ENCODE data around the gene LCT.
"Not testable (repeated sequence)": the region's sequence is repeated elsewhere in the genome, so short reads cannot be mapped to it uniquely, and the experiment has no call there.

Gene LCT

DNA sequence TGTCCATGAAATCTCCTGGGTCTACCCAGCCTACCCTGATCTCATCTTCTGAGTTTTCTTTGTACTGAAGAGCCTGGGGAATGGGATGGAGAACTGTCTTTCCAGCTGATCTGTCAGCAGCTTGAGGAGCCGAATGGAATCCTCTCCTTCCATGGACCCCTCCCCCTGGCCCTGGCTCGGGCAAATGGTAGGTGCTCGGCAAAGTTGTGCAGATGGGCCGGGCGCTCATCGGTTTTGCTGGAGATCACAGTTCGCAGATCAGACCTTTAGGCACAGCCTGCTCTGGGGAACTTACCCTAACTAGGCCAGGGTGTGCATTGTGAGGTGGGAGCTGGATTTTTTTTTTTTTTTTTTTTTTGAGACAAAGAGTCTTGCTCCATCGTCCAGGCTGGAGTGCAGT, 40.4 kb downstream of the LCT start:
- DNase-seq = no peak

DNA sequence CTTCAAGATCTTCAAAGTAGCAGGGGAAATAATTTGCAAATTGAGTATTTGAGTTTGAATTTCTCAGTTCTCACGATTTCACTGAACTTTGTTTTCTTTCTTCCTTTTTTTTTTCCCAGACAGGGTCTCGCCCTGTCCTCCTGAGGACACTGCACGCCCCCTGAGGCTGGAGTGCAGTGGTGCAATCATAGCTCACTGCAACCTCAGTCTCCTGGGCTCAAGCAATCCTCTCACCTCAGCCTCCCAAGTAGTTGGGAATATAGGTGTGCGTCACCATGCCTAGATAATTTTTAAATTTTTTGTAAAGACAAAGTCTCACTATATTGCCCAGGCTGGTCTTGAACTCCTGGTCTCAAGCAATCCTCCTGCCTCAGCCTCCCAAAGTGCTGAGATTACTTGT, 41.3 kb downstream of the LCT start:
- DNase-seq = not testable (repeated sequence)

DNA sequence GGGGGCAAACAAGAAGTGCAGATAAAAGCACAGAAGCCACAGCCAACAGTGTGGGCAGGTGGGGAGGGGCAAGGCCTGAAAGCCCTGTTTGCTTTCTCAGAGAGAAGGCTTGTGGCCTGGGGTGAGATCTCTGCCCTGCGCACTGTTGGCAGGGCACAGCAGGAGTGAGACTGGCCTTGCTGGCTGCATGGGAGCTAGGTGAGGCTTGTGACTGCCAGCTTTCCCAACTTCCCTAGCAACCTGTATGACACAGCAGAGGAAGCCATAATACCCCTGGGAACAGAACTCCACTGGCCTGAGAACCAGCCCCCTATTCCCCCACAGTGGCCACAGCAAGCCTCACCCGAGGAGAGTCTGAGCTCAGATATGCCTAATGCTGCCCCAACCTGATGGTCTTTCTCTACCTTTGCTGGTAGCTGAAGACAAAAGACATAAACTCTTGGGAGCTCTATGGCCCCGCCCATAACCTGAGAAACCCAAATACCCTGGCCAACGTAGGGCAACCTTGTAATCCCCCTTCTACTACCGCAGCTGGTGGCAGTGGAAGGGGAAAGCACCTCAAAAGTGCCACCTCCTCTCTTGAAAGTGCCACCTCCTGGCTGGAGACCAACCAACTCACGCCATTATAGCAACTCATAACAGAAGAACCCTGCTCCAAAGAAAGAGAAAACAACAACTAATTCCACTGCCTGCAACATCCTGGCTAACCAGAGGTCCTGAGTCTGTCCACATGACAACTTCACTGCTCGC, 44.4 kb downstream of the LCT start:
- DNase-seq = peak; percentile 7

DNA sequence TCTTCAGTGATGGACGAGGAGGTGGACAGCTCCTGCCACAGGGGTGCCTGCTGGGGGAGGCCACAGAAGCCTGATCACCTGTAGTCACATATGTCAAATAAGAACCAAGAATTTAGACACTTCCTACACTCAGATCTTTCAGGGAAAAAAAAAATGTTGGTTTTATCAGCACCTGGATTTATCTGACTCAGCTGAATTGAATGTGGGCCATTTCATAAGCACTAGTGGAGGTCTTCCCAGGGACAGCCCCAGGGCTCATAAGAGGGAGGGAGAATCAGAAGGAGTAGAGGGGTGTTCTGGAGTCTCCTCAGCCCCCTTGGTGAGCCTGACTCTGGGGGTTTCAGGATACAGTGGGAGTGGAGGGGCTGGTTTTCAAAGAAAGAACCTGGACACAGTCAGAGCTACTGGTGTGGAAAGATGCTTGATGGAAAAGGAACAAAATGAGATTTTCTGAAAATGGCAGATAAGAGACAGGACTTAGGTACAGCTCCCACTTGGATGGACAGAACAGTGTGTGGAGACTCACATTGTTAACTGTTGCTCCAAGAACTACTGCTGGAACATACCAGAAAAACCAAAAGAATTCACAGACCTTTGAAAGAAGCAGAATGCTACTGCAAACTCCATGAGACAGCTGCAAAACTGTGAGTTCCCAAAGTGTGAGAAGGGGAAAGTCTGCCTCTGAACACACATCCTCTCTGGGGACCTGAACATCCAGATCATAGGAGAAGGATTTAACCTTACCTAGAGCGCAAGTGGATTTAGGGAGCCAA, 45.4 kb downstream of the LCT start:
- DNase-seq = no peak

DNA sequence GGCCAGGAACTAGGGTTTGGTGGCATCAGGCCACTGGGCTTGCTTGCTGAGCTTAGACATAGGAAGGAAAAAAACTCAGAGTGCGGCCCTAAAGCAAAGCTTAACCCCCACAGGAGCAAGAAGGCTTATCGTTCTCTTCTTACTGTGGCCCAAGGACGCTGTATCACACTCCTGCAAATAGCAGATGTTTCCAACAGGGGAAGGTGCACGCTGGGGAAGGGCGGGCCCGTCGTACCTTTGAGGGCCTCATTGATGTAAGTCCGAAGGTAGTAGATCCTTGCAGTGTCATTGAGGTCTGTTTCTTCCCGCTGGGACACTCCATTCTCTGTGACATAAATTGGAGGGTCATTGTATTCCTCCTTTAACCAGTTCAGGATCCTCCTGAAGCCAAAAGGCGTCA, 46.6 kb downstream of the LCT start:
- no peak for DNase-seq

DNA sequence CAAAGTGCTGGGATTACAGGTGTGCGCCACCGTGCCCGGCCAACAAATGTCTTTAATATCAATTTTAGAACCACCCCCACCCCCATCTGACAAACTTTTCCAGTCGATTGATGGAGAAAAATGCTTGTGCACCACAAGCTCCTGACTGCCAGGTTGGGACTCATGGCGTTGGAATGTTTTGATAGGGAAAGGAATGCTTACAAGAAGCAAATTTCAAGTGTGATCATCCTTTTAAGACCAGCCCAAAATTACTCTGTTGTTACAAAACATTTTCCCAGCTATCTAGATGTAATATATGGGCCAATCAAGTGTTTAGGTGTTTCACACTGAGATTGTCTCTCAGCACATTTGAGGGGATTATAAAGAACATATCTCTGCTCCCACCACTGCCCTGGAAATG, 50.2 kb downstream of the LCT start:
- no peak for DNase-seq

DNA sequence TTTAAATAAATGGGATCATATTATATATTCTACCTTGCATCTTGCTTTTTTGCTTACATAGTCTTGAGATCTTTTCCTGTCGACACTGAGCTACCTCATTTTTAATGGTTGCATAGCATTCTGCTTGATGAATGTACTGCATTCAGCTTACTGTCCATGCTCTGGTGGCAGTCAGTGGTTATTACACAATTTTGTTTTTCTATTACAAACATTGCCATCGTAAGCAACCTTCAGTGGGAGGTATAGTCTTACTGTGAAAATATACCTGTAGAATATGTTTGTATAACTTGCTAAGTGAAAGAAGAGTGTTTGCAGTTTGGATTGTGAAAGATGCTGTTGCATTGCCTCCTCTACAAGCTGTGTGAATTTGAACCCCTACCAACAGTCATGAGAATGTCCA, 52.0 kb downstream of the LCT start:
- no peak for DNase-seq

DNA sequence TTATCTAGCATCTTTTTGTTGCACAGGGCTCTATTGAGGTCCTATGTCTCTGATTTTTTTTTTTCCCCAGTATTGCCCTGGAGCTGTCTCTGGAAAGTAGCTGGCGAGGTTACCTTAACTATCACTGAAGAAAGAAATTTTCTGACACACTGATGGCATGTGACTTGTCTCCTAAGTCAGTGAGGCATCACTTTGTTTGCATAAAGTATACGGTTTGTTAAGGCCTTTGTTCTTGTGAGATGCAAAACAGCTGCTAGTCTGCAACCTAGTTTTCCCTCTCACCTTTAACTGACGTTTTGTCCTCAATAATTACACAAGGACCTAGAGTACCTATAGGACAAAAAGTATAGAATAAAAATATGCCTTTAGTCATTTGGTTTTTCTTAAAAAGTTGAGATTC, 53.5 kb downstream of the LCT start:
- DNase-seq = no peak

DNA sequence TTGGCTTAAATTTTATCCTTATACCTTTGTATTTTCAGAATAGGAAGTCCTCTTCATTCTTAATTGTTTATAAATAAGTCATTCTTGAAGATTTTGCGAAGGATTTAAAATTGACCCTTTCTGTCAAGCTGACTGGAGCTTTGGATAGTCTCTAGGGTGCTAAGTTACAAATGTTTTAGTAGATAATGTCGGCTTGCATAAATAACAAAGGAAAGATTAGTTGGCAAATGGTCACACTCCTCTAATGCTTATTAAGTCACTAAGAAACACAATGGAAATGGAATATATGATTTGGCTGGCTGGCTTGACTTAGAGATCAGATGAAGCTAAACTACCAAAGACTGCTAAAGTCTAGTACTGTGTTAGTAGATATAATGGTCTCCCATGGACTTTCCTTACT, 54.8 kb downstream of the LCT start:
- no peak for DNase-seq

DNA sequence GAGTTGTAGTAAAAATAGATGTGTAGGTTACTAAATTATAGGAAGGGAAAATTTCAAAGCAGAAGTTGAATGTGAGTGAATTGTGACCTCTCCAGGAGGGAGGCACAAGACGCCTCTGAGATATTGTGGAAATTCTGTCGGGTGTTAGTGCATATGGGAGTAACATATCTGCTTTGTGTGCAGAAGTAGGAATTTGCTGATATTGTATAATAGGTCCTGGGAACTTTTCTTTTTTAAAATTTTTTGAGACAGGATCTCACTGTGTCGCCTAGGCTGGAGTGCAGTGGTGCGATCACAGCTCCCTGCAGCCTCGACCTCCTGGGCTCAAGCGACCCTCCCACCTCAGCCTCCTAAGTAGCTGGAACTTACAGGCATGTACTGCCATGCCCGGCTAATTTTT, 60.6 kb downstream of the LCT start:
- no peak for DNase-seq

DNA sequence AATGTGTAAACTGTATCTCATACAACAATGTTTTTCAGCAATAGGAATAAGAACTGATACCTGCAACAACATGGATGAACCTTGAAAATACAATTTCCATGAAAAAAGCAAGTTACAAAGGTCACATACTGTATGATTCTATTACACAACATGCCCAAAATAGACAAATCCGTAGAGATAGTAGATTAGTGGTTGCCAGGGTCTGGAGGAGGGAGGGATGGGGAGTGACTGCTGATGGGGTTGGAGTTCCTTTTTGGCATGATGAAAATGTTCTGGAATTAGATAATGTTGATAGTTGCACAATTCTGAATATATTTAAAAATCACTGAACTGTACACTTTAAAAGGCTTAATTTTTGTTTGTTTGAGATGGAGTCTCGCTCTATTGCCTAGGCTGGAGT, 61.6 kb downstream of the LCT start:
- no peak for DNase-seq

DNA sequence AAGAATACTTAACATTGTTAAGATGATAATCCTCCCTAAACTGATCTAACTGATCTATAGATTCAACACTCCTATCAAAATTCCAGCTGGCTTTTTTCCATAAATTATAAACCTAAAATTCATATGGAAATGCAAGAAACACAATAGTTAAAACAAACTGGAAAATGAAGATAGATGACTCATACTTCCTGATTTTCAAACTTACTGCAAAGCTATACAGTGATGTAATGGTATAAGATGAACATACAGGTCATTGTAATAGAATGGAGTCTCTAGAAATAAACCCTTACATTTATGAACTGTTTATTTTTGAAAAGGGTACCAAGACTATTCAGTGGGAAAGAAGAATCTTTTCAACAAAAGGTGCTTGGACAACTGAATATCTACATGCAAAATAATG, 63.1 kb downstream of the LCT start:
- DNase-seq = no peak

DNA sequence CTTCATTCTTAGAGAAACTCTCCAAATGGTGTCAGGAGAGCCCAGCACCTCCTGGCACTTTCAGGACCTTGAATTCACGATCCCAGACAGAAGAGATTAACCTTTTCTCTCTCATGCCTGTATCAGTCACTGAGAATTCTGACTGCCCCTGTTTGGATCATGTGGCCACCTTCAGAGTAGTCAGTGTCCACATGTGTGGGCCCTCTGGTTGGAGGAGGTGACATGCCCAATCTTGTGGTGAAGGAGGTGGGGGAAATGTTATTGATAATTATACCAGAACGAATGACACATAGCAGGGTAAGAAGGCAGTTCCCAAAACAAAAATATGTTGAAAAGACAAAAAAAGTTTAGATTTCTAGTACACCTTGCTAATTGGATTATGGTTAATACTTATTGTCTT, 63.7 kb downstream of the LCT start:
- no peak for DNase-seq

DNA sequence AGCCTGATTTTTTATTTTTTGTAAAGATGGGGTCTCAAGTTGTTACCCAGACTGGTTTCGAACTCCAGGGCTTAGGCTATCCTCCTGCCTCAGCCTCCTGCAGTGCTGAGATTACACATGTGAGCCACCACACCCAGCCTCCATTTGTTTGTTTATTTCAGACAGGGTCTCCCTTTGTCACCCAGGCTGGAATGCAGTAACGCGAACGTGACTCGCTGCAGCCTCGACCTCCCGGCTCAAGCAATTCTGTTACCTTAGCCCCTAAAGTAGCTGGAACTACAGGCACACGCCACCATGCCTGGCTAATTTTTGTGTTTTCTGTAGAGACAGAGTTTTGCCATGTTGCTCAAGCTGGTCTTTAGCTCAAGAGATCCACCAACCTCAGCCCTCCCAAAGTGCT, 68.1 kb downstream of the LCT start:
- no peak for DNase-seq

DNA sequence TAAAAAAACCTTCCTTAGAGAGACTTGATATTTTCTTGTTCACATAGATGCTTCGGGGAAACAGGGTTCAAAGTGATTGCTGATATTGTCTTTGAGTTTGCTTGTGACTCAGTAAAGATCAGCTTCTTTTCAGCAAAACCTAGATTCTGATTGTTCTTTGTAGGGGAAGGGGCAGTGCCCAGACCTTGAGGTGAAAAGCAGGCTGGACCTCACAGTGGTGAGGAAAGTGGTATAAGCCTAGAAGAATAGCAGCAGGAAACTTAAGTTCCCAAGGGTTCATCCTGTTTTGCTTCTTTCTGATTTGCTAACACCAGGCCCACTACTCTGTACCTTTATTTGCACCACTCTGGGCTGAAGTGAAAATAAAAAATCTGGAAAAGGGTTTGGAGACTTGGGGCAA, 74.5 kb downstream of the LCT start:
- no peak for DNase-seq

DNA sequence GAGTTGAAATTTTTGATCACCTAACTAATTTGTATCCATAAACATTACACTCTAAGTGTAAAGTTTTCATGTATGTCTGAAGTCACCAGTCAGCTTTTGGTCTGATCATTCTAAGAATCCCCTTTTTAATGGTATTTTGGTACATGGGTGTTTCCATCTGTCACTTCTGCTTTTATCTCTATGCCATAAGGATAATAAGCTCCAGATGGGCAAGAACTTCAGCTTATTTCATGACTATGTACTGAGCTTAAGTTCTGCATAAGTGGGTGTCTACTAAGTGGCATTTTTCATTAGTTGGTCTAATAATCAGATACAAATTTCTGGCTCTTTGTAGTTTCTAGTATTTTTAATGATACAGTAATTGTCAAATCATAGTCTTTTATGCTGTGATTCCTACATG, 75.0 kb downstream of the LCT start:
- no peak for DNase-seq

DNA sequence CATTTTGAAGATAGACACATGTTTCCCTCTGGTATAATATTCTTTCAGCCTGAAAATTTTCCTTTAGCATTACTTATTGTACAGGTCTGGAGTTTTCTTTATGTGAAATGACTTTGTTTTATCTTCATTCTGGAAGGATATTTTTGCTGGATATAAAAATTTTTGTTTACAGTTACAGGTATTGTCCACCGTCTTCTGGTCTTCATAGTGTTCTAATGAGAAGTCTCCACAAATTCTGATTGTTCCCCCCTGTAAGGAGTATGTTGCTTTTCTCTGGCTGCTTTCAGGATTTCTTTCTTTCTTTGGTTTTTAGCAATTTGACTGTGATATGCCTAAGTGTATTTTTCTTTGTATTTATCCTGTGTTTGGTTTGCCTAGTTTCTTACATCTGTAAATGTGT, 80.3 kb downstream of the LCT start:
- DNase-seq = no peak

DNA sequence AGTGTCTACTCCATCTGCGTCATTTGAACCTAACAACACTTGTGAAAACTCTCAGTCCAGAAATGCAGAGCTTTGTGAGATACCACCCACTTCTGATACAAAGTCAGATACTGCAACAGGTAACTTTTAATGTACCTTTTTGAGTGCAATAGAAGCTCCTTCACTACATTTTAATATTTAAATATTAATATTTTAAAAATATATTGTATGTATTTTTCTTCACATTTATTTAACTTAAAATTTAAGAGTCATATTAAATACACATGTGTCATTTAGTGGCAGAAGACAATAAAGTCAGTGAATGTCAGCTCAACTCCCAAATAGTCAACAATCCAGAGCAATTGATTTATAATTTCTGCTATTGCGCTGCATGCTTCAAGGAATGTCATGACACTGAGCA, 81.4 kb downstream of the LCT start:
- no peak for DNase-seq

DNA sequence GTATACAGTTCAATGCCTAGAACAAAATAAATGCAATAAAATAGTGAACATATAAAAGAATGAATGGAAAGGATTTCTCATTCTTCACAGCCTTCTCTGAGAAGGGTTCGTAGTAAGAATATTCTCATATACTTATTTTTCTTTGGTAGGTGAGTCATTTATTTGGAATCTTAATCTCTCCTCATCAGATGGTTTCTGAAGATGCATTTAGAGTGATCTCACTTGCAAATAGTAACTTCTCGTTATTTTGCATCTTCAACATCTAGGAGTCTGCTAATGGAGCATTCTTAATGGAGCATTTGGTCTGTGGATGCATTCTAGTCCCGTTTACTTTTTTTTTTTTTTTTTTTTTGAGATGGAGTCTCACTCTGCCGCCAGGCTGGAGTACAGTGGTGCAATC, 91.4 kb downstream of the LCT start:
- no peak for DNase-seq

DNA sequence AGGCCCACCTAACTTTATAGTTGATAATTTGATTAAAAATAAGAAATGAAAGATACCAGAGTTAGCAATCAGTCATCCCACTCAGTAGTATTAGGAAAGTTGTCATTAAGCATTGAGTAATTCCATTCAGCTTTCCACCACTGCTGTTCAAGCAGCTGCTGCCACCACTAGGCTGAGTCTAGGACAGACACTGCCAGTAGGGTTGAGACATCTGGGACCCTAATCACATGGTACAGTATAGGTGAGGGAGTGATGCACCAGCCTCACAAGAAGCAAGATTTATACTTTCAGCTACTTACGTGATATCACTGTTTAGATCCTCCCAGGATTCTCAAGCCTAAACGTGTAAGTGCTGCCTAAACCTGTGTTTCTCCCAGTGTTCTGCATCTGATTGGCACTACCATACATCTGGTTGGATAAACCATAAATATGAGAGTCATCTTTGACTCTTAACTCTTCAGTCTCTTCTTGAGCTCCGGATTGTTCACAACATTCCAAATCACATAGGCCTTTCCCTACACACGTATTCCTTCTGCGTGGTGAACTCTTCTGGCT, 92.1 kb downstream of the LCT start:
- DNase-seq = peak; percentile 46

DNA sequence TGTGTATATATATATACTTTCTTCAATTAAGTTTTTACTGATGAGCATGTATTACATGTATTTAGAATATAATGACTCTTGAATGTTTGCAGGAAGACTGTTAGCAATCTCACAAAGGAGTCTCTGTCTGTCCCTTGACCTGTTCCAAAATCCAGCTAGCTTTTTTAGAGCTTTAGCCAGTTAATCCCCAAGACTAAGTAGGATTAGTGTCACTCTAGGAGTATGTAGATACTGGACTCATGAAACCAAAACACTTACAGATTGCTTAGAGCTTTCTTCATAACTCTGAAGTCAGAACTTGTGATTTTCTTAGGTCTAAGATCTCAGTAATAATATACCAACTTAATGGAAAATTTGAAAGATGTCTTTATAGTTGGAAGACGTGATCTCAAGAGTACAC, 93.1 kb downstream of the LCT start:
- DNase-seq = no peak

DNA sequence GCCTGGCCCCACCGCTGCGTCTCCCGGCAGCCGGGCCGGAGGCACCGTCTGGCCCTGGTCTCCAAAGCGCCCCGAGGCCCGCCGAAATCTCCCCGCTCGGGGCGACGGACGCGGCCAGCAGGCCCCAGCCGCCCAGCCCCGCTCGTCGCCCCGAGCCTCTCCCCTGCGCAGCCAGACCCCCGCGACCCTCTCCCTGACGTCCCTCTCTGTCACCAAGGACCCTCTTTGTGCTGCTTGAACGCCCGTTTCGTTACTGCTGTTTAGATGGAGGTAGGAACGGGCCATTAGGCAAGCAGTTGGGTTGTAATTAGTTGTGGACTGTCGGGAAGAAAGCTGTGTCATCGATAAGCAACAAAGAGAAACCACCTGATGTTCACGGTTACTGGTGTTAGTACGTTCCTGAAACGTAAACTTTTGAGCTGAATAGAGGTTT, 94.6 kb downstream of the LCT start:
- peak; percentile 69 for DNase-seq

DNA sequence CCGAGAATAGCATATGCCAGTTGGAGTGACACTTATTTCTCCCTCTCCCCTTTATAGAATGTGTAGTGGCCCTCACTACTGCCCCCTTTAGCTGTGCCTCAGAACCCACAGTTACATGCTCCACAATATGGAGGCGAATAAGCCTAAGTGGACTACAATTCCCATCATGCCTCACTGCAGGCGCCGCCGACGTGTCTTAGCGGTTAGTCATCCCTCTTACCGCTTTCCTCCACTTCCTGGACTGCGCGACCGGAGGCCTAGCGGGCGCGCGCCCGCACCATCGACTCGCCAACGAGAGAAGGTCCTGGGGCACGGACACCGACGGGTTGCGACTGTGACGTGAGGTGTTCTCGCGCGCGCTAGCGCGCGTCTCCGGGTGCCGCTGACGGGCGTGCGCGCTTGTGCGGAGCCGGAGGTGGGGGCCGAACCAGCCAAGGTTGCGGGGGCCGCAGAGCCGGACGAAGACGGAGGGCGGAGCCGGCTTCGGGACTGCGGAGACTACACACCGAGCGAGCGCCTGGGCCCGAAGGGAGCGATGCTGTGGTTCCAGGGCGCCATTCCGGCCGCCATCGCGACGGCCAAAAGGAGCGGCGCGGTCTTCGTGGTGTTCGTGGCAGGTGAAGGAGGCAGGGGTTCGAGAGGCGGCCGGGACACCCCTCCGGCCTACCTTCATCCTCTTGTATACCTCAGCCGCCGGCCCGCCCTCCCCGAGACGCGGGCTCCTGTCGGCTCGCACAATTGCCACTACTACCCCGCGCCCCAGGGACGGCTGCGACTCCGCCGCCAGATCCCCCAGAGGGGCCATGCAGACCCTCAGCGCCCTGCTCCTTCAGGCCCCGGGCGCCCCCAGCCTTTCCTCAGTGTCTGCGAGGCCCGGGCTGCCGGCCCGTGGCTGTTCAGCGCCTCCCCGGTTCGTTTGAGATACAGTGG, 95.3 kb downstream of the LCT start, which contains the start of gene UBXN4:
Gene UBXN4, plus strand, starts transcription at position 461 of the 930 bp plus-strand sequence. Its CDS starts 75 bp downstream, at position 536.
- DNase-seq = peak; percentile 97
